GM21360 (cell line): Measurements from ENCODE around the gene KATNB1.

Experiments
- ATAC-seq: cut with Tn5 transposase; IDR thresholded peaks from one replicate; pipeline ENCODE4 v1.9.1; 2021; ENCODE audit warnings: mild to moderate bottlenecking, moderate library complexity; ENCODE audit not compliant: unreplicated experiment

Gene KATNB1

GRCh38 chr16:57803134-57803990 is 67.8 kb downstream of the KATNB1 start:
- ATAC-seq, result no peak

GRCh38 chr16:57804111-57804837 is 68.7 kb downstream of the KATNB1 start:
- no peak for ATAC-seq

GRCh38 chr16:57805176-57805575 is 69.6 kb downstream of the KATNB1 start:
- ATAC-seq, result no peak
